Naive thymus-derived CD8-positive, alpha-beta T cell (primary cell): Measurements from ENCODE around the gene SYCP2. TPM values are rescaled to one million over a fixed set of nuclear protein-coding genes. Genes with fewer than 3 reads are reported as not detected.
A peak's percentile ranks its signal among the peaks of the same experiment; 100 is the strongest.

Source experiments
- ATAC-seq, 2 donors: fragments of 150-1000 bp; cut with Tn5 transposase in 1 of 2; sonication (Bioruptor Pico), chemical (Tn5 transposase) in 1 of 2; 1 replicate in 1 of 2; 2 replicates in 1 of 2; pipeline ENCODE4 v1.10.0; 2021; ENCODE audit warnings: mild to moderate bottlenecking in 2 of 2, moderate library complexity in 2 of 2
- POLR2A ChIA-PET: fragments of 350-600 bp; sonication (Branson Sonifier 250); formaldehyde crosslinking; loops from one replicate; lab custom pipeline; 2021; ENCODE audit warnings: antibody characterized with exemption; lab: Charles Lee
- DNase-seq, 10 donors: peaks; one replicate each; pipeline versions ENCODE4 v3.0.0 to v3.0.0-alpha.2; 2020 to 2022
- H3K27ac Mint-ChIP-seq, 10 donors: one replicate each; pipeline ENCODE4 v1.8.0; 2020 to 2022; ENCODE audit warnings: mild to moderate bottlenecking in 10 of 10, mixed read lengths in 10 of 10, moderate library complexity in 4 of 10, inconsistent platforms in 1 of 10
- H3K27me3 Mint-ChIP-seq, 5 donors: one replicate each; pipeline ENCODE4 v1.8.0; 2021 to 2022; ENCODE audit warnings: mixed read lengths in 5 of 5
- H3K36me3 Mint-ChIP-seq, 3 donors: one replicate each; pipeline ENCODE4 v1.8.0; 2020 to 2022; ENCODE audit warnings: mixed read lengths in 3 of 3, mild to moderate bottlenecking in 2 of 3, inconsistent platforms in 1 of 3
- H3K4me1 Mint-ChIP-seq, 4 donors: one replicate each; pipeline ENCODE4 v1.8.0; 2021 to 2022; ENCODE audit warnings: mixed read lengths in 4 of 4
- H3K4me3 Mint-ChIP-seq, 10 donors: one replicate each; pipeline ENCODE4 v1.8.0; 2020 to 2022; ENCODE audit warnings: mild to moderate bottlenecking in 10 of 10, mixed read lengths in 10 of 10, moderate library complexity in 6 of 10, inconsistent platforms in 1 of 10
- H3K9me3 Mint-ChIP-seq, 9 donors: one replicate each; pipeline ENCODE4 v1.8.0; 2020 to 2022; ENCODE audit warnings: mixed read lengths in 9 of 9, mild to moderate bottlenecking in 3 of 9, inconsistent platforms in 1 of 9, moderate library complexity in 1 of 9
- polyA plus RNA-seq, 3 donors: library from polyadenylated mRNA; unstranded; fragments of 300-500 nt; fragmentation: Illumina TruSeq; gene quantifications; one replicate each; pipeline ENCODE4 v1.2.3, GENCODE V29; 2021
- total RNA-seq, 8 experiments: library from RNA in 2 of 8; stranded (reverse) in 2 of 8; gene quantifications; one replicate each; pipeline ENCODE4 v1.2.3 and lab custom pipeline; 2021 to 2026

The SYCP2 gene
- total and polyA plus RNA-seq, 5 experiments from 2014 or later = 1.2 to 8.3 (median 1.9) TPM

DNA sequence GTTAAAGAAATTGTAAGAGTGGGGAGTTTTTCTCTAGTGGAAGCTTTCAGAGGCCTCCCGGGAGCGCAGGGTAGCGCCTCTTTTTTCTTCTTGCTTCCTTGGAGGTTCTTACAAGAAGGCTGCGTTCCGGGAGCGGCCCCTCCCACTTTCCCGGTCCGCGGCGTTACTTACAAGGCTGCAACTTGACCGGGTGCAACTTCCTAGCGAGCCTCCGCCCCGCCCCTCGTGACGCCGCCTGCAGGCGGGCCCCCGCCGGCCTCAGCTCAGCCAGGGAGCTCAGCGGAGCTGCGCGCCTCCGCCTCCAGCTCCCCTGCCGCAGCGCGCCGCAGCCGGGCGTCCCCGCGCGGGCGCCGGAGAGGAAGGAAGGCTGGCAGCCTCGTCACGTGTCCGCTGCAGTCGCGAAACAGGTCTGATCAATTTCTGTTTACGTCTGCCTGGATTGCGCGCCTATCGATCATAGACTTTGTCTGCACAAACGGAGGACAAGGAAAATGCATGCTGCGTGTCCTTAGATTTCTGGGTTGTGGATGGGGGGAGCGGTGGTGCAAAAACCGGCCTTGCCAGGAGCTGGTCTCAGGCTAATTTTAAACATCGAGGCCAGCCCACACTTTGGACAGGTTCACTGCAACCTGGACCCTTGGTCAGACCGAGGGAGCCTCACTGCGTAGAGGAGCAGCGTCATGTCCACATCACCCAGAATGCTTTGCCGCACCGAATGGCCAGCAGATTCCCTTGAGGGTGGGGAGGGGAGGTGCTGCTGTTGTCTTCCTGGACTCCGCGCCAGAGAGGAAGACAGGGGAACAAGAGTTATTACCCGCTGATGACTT is 6.9 kb upstream of the SYCP2 start, which contains the start of the genes FAM217B and PPP1R3D:
Gene FAM217B, plus strand, starts transcription at position 261 of the 827 bp plus-strand sequence. CDS start 3,555 bp downstream, outside the sequence.
Gene PPP1R3D, minus strand, starts transcription at position 177 of the 827 bp plus-strand sequence. CDS start 374 bp downstream, outside the sequence.
- DNase-seq (peak; percentile 79 to 89 (median 85)), ATAC-seq (peak; percentile 97 to 98)
- POLR2A ChIA-PET = interaction anchor here (0.6 to 2.1 kb wide), 4 partner anchors 9 to 1023 kb away, joined by 3 to 9 read pairs (median 6); no protein-coding TSS in a partner anchor
- Mint-ChIP-seq H3K27me3 (no peaks in the 10 kb centered on the region), H3K9me3 (no peaks in the 10 kb centered on the region), H3K36me3 (peaks cover 8 to 27% (median 13%) of the 10 kb centered on the region in 3 donors), H3K4me3 (peak within 1 kb of the TSS; percentile 92 to 99 (median 97)), H3K4me1 (peaks cover 14 to 63% (median 53%) of the 10 kb centered on the region in 4 donors), H3K27ac (peak within 1 kb of the TSS; percentile 95 to 99 (median 98))

GRCh38 chr20:59939879-59940128 is 6.4 kb upstream of the SYCP2 start:
- POLR2A ChIA-PET = interaction anchor here (0.8 to 2.1 kb wide), 3 partner anchors 10 to 20 kb away, joined by 3 to 9 read pairs (median 6); no protein-coding TSS in a partner anchor
- H3K36me3 Mint-ChIP-seq = peaks cover 8 to 24% (median 12%) of the 10 kb centered on the region in 3 donors
- DNase-seq (no peak), ATAC-seq (peak; percentile 7 to 27)
- H3K9me3 Mint-ChIP-seq = no peaks in the 10 kb centered on the region
- H3K4me3 Mint-ChIP-seq = peak overlapping the region; percentile 92 to 99 (median 97)
- H3K4me1 Mint-ChIP-seq = peaks cover 13 to 63% (median 53%) of the 10 kb centered on the region in 4 donors
- no peaks in the 10 kb centered on the region for H3K27me3 Mint-ChIP-seq
- peak overlapping the region in 9 of 10 donors; percentile 43 to 98 (median 84) for H3K27ac Mint-ChIP-seq

GRCh38 chr20:59939052-59939878 is 5.8 kb upstream of the SYCP2 start:
- peak in 2 of 10 donors; percentile 9 to 10 for DNase-seq
- no peaks in the 10 kb centered on the region for H3K27me3 Mint-ChIP-seq
- peak overlapping the region; percentile 82 to 99 (median 96) for H3K4me3 Mint-ChIP-seq
- POLR2A ChIA-PET = interaction anchor here (0.8 to 2.1 kb wide), 3 partner anchors 9 to 21 kb away, joined by 3 to 9 read pairs (median 3); no protein-coding TSS in a partner anchor
- no peaks in the 10 kb centered on the region for H3K9me3 Mint-ChIP-seq
- no peak for ATAC-seq
- H3K4me1 Mint-ChIP-seq = peaks cover 10 to 62% (median 49%) of the 10 kb centered on the region in 4 donors
- peak overlapping the region in 6 of 10 donors; percentile 63 to 93 (median 82) for H3K27ac Mint-ChIP-seq
- H3K36me3 Mint-ChIP-seq = peaks cover 2 to 18% (median 6%) of the 10 kb centered on the region in 3 donors

DNA sequence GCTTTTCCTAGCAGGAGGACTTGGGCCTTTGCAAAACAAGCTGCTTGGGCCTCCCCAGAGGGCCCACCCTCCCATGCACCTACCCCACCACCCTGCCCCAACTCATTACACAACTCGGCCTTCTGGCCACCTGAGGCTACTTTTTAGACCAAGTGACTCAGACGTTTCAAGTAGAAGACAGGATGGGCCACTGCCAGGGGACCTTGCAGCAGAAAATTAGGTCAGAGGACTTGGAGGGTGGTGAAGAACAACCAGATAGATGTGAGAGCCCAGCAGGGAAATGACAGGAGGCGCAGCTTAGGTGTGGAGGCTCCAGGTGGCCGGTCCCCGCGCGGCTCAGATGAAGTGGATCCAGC is 5.2 kb upstream of the SYCP2 start:
- POLR2A ChIA-PET = interaction anchor here (1.1 kb wide), 1 partner anchor 10 kb away, joined by 3 read pairs; no protein-coding TSS in a partner anchor
- Mint-ChIP-seq H3K36me3 (peaks cover 0 to 13% (median 2%) of the 10 kb centered on the region in 3 donors), H3K4me1 (peaks cover 10 to 61% (median 50%) of the 10 kb centered on the region in 4 donors), H3K4me3 (peak overlapping the region; percentile 73 to 89 (median 84)), H3K27me3 (no peaks in the 10 kb centered on the region), H3K27ac (peak overlapping the region in 9 of 10 donors; percentile 57 to 93 (median 79)), H3K9me3 (no peaks in the 10 kb centered on the region)
- ATAC-seq (no peak), DNase-seq (no peak)

DNA sequence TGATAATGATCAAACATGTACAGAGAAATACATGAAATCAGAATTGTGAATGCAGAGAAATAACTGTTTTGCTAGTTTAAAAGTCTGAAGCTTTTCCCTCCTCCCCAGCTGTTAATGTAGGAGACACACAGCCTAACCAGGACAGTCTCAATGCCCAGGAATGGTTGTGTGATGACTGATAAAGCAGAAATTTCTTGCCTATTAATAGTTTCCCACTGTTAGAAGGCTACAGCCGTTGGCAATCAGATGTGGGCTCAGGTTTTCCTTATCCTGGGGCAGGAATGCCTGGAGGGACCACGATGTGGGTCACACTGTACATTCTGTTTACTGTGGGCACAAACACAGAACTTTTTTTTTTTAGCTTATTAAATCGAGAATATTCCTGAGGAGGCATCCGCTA is 4.8 kb upstream of the SYCP2 start:
- Mint-ChIP-seq H3K9me3 (no peaks in the 10 kb centered on the region), H3K27me3 (no peaks in the 10 kb centered on the region), H3K36me3 (peaks cover 0 to 10% (median 2%) of the 10 kb centered on the region in 3 donors), H3K4me3 (peak overlapping the region; percentile 73 to 89 (median 84)), H3K27ac (peak overlapping the region in 8 of 10 donors; percentile 57 to 93 (median 78)), H3K4me1 (peaks cover 10 to 61% (median 50%) of the 10 kb centered on the region in 4 donors)
- ATAC-seq (no peak), DNase-seq (no peak)
- POLR2A ChIA-PET = interaction anchor here (1.1 kb wide), 1 partner anchor 10 kb away, joined by 3 read pairs; no protein-coding TSS in a partner anchor

GRCh38 chr20:59937150-59937549 is 3.7 kb upstream of the SYCP2 start:
- ATAC-seq (no peak), DNase-seq (no peak)
- Mint-ChIP-seq H3K36me3 (peaks cover 0 to 3% (median 0%) of the 10 kb centered on the region in 3 donors), H3K4me1 (peaks cover 9 to 59% (median 48%) of the 10 kb centered on the region in 4 donors), H3K27me3 (peaks cover 0 to 2% (median 0%) of the 10 kb centered on the region in 5 donors), H3K9me3 (no peaks in the 10 kb centered on the region), H3K4me3 (peak overlapping the region in 3 of 10 donors; percentile 7 to 35 (median 10)), H3K27ac (peak overlapping the region in 6 of 10 donors; percentile 6 to 79 (median 40))
- POLR2A ChIA-PET = no interaction called here

DNA sequence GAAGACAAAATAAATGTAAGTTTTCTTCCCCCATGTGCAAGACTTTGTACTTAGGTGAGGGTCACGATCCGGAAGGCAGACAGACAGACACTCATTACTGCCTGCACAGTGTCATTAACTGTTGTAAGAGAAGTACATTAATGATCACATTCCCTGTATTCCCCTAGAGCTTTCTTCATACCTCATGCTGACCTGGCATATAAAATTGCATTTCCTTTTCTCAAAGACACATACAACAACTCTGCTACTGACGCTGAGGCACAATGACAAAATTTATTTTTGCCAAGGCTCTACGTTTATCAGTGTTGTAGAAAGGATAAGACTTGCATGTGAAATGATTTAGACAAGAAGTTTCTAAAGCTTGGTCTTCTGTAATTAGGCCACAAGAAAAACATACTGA is 3.0 kb upstream of the SYCP2 start:
- Mint-ChIP-seq H3K9me3 (no peaks in the 10 kb centered on the region), H3K27ac (no peak overlapping the region), H3K27me3 (peaks cover 0 to 2% (median 0%) of the 10 kb centered on the region in 5 donors), H3K36me3 (peaks cover 0 to 3% (median 0%) of the 10 kb centered on the region in 3 donors), H3K4me1 (peaks cover 10 to 56% (median 45%) of the 10 kb centered on the region in 4 donors), H3K4me3 (no peak overlapping the region)
- no peak for ATAC-seq
- POLR2A ChIA-PET = no interaction called here
- no peak for DNase-seq

GRCh38 chr20:59935457-59936185 is 2.2 kb upstream of the SYCP2 start:
- DNase-seq (no peak), ATAC-seq (no peak)
- Mint-ChIP-seq H3K4me3 (peak overlapping the region in 2 of 10 donors; percentile 26 to 36), H3K4me1 (peaks cover 6 to 49% (median 37%) of the 10 kb centered on the region in 4 donors), H3K36me3 (peaks cover 0 to 3% (median 0%) of the 10 kb centered on the region in 3 donors), H3K9me3 (no peaks in the 10 kb centered on the region), H3K27ac (no peak overlapping the region), H3K27me3 (peaks cover 0 to 2% (median 0%) of the 10 kb centered on the region in 5 donors)
- POLR2A ChIA-PET = no interaction called here

DNA sequence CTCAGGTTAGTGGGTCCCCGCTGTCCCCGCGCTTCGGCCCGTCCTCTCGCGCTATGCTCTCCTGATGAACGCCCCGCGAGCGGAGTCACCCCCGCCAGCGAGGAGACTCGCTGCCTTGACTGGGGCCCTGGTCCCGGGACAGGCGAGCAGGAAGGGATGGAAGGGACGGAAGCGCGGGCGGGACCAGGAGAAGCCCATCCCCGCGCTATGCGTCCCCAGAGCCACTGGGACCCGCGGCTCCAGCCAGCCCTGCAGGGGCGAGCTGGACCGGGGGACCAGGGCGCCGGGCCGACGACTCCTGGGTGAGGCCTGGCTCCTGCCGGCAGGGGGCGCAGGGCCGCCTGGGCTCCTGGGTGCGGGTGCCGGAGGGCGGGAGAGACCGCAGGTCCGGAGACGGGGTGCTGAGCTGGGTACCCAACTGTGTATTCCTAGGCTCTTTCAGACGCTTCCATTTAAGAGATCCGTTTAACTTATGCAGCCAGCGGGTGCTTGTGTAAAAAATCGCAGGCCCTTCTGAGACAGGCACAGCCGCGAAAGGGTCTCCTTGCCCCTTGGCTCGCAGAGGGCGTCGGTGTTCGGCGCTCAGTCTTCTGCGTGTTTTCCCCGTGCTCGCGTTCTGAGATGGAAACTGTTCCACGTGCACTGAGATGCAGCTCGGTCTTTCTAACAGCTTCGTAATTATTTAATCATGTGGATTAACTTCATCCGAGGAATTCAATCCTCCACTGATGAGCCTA is 580 bp upstream of the SYCP2 start:
- POLR2A ChIA-PET = interaction anchor here (0.9 kb wide), 1 partner anchor 10 kb away, joined by 3 read pairs; no protein-coding TSS in a partner anchor
- Mint-ChIP-seq H3K4me1 (peaks cover 6 to 43% (median 30%) of the 10 kb centered on the region in 4 donors), H3K27me3 (peaks cover 0 to 2% (median 0%) of the 10 kb centered on the region in 5 donors), H3K27ac (peak overlapping the region in 8 of 10 donors; percentile 47 to 92 (median 71)), H3K9me3 (no peaks in the 10 kb centered on the region), H3K4me3 (peak overlapping the region; percentile 71 to 89 (median 80)), H3K36me3 (peaks cover 0 to 3% (median 0%) of the 10 kb centered on the region in 3 donors)
- ATAC-seq = peak; percentile 67 to 77
- DNase-seq = peak; percentile 52 to 84 (median 76)

- no peaks in the 10 kb centered on the region for H3K9me3 Mint-ChIP-seq
- no peaks in the 10 kb centered on the region for H3K36me3 Mint-ChIP-seq
- POLR2A ChIA-PET = no interaction called here
- peak overlapping the region; percentile 47 to 84 (median 74) for H3K4me3 Mint-ChIP-seq
- ATAC-seq (no peak), DNase-seq (peak in 1 of 10 donors; percentile 9)
- H3K4me1 Mint-ChIP-seq = peaks cover 4 to 31% (median 18%) of the 10 kb centered on the region in 4 donors
- peaks cover 0 to 2% (median 0%) of the 10 kb centered on the region in 5 donors for H3K27me3 Mint-ChIP-seq
- H3K27ac Mint-ChIP-seq = peak overlapping the region in 2 of 10 donors; percentile 59 to 72
Measured at GRCh38 chr20:59932616-59933295, 681 bp downstream of the SYCP2 start.
